ENCODE measurements around the gene CDH8.

GRCh38 chr16:61871837-61872777, 164.1 kb downstream of the CDH8 start:
- TF ChIP-seq EZH2 (IDR thresholded peaks at IDR 0.05) (no peak), ATF3 (IDR thresholded peaks at IDR 0.05) (no peak)
